ENCODE data around the gene ADAMTS3.

DNA sequence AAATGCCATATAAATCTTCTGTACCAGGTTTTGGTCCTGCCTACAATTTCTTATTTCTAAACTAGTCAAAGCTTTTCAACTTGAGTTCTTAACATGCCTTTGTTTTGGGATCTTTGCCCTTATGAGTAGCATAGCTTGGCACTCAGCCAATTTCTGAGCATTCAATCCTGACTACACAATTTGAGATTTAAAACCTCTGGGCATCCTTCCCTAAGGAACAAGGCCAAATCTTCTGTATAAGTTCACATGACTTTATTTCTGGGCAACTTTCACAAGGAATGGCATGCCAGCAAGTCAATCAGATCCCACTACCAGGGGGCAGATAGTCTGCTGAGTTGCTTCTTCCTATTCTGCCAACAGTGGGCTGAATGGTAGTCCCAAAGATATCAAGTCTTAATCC is 254.2 kb downstream of the ADAMTS3 start:
- no peak for TF ChIP-seq ARNTL (CRISPR knock-in tag; IDR thresholded peaks at IDR 0.05; ENCODE audit: borderline replicate concordance, low read depth)
- no peak for TF ChIP-seq ESRRG (CRISPR knock-in tag; IDR thresholded peaks at IDR 0.05)
- TF ChIP-seq ZFP3 (CRISPR knock-in tag; IDR thresholded peaks at IDR 0.05): no peak
- TF ChIP-seq SNAI2 (CRISPR knock-in tag; IDR thresholded peaks at IDR 0.05): no peak
- no peak for TF ChIP-seq PPARA (CRISPR knock-in tag; IDR thresholded peaks at IDR 0.05; ENCODE audit: borderline replicate concordance)
- TF ChIP-seq ZNF8 (CRISPR knock-in tag; IDR thresholded peaks at IDR 0.05): no peak

All from SK-N-SH treated with all-trans-retinoic acid at 6 μM for 48 hours (cell line).